Upper lobe of right lung (tissue), 1 donor: ENCODE results near the gene SYNPR. TPM values are rescaled to one million over a fixed set of nuclear protein-coding genes. Genes with fewer than 3 reads are reported as not detected.

Experiments used
- ATAC-seq: fragments of 200-7000 bp; cut with Tn5 transposase; one replicate; pipeline ENCODE4 v1.9.1; 2020; ENCODE audit warnings: mild to moderate bottlenecking, moderate library complexity
- DNase-seq: peaks from one replicate; pipeline ENCODE4 v3.0.0-alpha.2; 2020
- H3K27ac ChIP-seq: fragments of 200-600 bp; one replicate; pipeline ENCODE4 v1.8.0; 2022
- H3K27me3 ChIP-seq: fragments of 200-600 bp; one replicate; pipeline ENCODE4 v1.8.0; 2022; ENCODE audit warnings: mild to moderate bottlenecking
- H3K36me3 ChIP-seq: fragments of 200-600 bp; one replicate; pipeline ENCODE4 v1.8.0; 2022
- H3K4me1 ChIP-seq: fragments of 200-600 bp; one replicate; pipeline ENCODE4 v1.8.0; 2022
- H3K4me3 ChIP-seq: fragments of 200-600 bp; one replicate; pipeline ENCODE4 v1.8.0; 2022; ENCODE audit warnings: mild to moderate bottlenecking
- H3K9me3 ChIP-seq: fragments of 200-600 bp; one replicate; pipeline ENCODE4 v1.8.0; 2022
- intact Hi-C: fragments of 100-400 bp; cut with DNase I; formaldehyde crosslinking; loops from one replicate; pipeline ENCODE4 v1.11.0; 2022
- total RNA-seq: library from RNA; stranded (reverse); fragmentation: NEBNext Ultra II Directional; extraction: Animal tissue kit (Norgen Biotek cat#: 25700); gene quantifications from one replicate; pipeline ENCODE4 v1.2.1, GENCODE V29; 2021
- TF ChIP-seq, protein P1 (sequence below): fragments of 200-600 bp; IDR thresholded peaks from one replicate; pipeline ENCODE4 v1.8.0; 2022; ENCODE audit warnings: antibody characterized with exemption
- donor health status: DM: no; HTN: yes; CAD: no; lungs with severe emphysema.

The SYNPR gene
- total RNA-seq, 1 donor from 2014 or later = not detected

DNA sequence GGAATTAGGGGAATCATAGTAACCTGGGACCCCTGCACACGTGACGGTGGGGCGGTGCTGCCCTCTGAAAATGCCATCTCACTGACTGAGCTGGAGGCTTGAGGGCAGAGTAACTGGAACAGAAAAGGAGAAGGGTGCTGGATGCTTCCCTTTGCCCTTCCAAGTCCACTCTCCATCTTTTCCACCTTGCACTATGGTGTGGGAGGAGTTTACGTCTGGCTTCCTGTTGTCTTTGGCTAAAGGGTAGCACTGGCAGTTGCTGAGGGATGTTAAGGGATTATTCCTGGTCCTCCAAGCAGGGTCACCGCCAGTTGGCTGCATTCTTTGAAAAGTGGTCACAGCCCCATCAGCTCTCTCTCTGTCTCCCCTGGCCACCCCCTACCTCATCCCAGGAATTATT is 245.0 kb downstream of the SYNPR start:
- intact Hi-C loops = no loop called here
- Histone ChIP-seq H3K9me3 (no peaks in the 10 kb centered on the region), H3K36me3 (no peaks in the 10 kb centered on the region), H3K4me1 (no peaks in the 10 kb centered on the region), H3K4me3 (no peak overlapping the region), H3K27me3 (no peaks in the 10 kb centered on the region), H3K27ac (no peak overlapping the region)
- ATAC-seq (no peak), DNase-seq (no peak)
- TF ChIP-seq, protein P1, sequence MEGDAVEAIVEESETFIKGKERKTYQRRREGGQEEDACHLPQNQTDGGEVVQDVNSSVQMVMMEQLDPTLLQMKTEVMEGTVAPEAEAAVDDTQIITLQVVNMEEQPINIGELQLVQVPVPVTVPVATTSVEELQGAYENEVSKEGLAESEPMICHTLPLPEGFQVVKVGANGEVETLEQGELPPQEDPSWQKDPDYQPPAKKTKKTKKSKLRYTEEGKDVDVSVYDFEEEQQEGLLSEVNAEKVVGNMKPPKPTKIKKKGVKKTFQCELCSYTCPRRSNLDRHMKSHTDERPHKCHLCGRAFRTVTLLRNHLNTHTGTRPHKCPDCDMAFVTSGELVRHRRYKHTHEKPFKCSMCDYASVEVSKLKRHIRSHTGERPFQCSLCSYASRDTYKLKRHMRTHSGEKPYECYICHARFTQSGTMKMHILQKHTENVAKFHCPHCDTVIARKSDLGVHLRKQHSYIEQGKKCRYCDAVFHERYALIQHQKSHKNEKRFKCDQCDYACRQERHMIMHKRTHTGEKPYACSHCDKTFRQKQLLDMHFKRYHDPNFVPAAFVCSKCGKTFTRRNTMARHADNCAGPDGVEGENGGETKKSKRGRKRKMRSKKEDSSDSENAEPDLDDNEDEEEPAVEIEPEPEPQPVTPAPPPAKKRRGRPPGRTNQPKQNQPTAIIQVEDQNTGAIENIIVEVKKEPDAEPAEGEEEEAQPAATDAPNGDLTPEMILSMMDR = no peak

GRCh38 chr3:63528325-63529000 is 250.4 kb downstream of the SYNPR start:
- no peak for ATAC-seq
- DNase-seq = no peak
- TF ChIP-seq, protein P1 = no peak

GRCh38 chr3:63532521-63532920 is 254.4 kb downstream of the SYNPR start:
- H3K9me3 ChIP-seq = no peaks in the 10 kb centered on the region
- H3K27me3 ChIP-seq = no peaks in the 10 kb centered on the region
- H3K4me3 ChIP-seq = no peak overlapping the region
- H3K27ac ChIP-seq = no peak overlapping the region
- ATAC-seq (no peak), DNase-seq (no peak)
- intact Hi-C loops = no loop called here
- H3K4me1 ChIP-seq = no peaks in the 10 kb centered on the region
- no peaks in the 10 kb centered on the region for H3K36me3 ChIP-seq
- TF ChIP-seq, protein P1 = no peak

More at GRCh38 chr3:63528325-63529000, 250.4 kb downstream of the SYNPR start:
- Histone ChIP-seq H3K9me3 (no peaks in the 10 kb centered on the region), H3K27ac (no peak overlapping the region), H3K36me3 (no peaks in the 10 kb centered on the region), H3K4me1 (no peaks in the 10 kb centered on the region), H3K4me3 (no peak overlapping the region), H3K27me3 (no peaks in the 10 kb centered on the region)
- intact Hi-C loops = no loop called here

DNA sequence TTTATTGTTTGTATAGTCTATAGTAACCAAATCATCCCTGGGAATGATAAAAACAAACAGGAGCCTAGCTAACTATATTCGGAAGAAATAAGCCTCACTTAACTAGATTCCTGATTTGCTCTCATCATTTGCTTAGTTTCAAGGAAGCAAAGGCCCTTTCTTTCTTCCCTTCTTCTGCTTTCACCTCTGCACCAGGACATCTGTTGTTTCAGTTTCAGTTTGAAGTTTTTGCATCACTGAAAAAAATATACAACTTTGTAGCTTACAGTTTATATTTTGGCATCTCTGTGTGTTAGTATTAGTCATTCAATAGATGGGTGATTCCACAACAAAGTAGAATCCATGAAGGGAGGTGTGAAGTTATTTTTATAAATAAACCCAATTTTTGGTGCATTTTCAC is 260.8 kb downstream of the SYNPR start:
- ATAC-seq (no peak), DNase-seq (no peak)
- Histone ChIP-seq H3K4me1 (no peaks in the 10 kb centered on the region), H3K9me3 (no peaks in the 10 kb centered on the region), H3K4me3 (no peak overlapping the region), H3K27ac (no peak overlapping the region), H3K36me3 (no peaks in the 10 kb centered on the region), H3K27me3 (no peaks in the 10 kb centered on the region)
- intact Hi-C loops = no loop called here
- TF ChIP-seq, protein P1 = no peak

- Histone ChIP-seq H3K36me3 (no peaks in the 10 kb centered on the region), H3K27ac (no peak overlapping the region), H3K4me1 (no peaks in the 10 kb centered on the region), H3K27me3 (no peaks in the 10 kb centered on the region), H3K4me3 (no peak overlapping the region), H3K9me3 (no peaks in the 10 kb centered on the region)
- DNase-seq (no peak), ATAC-seq (no peak)
- intact Hi-C loops = no loop called here
- TF ChIP-seq, protein P1 = no peak
Measured at GRCh38 chr3:63555767-63556166, 277.7 kb downstream of the SYNPR start.

GRCh38 chr3:63556401-63556800 is 278.3 kb downstream of the SYNPR start:
- DNase-seq = no peak
- H3K9me3 ChIP-seq = no peaks in the 10 kb centered on the region
- no peaks in the 10 kb centered on the region for H3K4me1 ChIP-seq
- H3K27ac ChIP-seq = no peak overlapping the region
- ATAC-seq = no peak
- no peaks in the 10 kb centered on the region for H3K27me3 ChIP-seq
- intact Hi-C loops = no loop called here
- no peak overlapping the region for H3K4me3 ChIP-seq
- no peaks in the 10 kb centered on the region for H3K36me3 ChIP-seq
- TF ChIP-seq, protein P1 = no peak
